ENCODE data around the gene BRINP2.

BRINP2 gene

GRCh38 chr1:177171536-177172123 is 872 bp downstream of the BRINP2 start:
- no peak for DNase-seq

GRCh38 chr1:177172272-177172671 is 1.5 kb downstream of the BRINP2 start:
- no peak for DNase-seq

DNA sequence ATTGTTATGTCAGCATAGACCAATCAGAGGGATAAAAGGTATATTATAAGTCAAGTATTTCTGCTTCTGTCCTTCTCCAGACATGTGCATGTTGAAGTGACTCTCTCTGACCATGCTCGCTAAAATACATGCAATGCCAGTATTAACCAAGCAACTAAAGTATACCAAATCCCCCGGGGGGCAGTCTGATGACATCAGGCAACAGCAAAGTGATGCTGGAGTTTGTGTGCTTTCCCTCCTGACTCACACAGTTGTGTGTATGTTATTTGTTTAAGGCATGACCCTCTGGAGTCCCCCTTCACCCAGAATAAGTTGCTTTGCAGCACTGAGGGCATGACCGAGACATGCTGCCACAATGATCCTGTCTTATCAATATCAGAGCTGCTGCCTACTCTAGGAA is 2.1 kb downstream of the BRINP2 start:
- DNase-seq, result no peak

DNA sequence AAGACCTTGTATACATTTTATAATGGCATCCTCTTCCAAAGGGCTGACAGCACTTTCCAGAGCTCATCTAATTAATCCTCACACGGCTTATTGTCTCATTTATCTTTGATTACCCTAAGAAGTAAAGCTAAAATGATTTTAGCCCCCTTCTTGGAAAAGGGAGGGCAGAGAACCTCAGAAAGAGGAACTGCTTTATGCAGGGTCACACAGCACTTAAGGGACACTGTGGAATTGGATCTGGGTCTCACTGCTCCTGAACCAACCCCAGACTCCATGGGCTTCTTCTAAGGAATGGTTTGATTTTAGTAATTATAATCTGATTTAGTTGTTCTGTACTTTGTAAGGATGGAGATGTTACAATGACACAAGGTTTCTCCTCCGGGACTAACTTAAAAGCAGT is 3.2 kb downstream of the BRINP2 start:
- no peak for DNase-seq

- no peak for DNase-seq
Observed at GRCh38 chr1:177174921-177175634, 4.3 kb downstream of the BRINP2 start.

DNA sequence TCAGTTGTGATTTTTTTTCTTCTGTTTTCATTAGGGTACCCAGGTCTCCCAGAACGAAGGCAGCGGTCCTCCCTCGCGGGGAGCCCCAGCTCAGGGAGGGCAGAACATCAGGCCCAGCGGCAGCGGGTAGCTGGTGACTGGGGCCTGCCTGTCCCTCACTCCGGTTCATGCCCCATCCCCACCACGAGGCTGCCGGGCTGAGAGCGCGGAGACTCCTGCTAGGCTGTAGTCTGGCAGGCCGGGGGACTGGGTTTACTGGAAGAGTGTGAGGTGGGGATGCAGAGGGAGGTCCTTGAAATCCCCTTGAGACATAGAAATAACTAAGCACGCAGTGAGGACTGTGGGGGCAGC is 10.5 kb downstream of the BRINP2 start:
- DNase-seq, result no peak

DNA sequence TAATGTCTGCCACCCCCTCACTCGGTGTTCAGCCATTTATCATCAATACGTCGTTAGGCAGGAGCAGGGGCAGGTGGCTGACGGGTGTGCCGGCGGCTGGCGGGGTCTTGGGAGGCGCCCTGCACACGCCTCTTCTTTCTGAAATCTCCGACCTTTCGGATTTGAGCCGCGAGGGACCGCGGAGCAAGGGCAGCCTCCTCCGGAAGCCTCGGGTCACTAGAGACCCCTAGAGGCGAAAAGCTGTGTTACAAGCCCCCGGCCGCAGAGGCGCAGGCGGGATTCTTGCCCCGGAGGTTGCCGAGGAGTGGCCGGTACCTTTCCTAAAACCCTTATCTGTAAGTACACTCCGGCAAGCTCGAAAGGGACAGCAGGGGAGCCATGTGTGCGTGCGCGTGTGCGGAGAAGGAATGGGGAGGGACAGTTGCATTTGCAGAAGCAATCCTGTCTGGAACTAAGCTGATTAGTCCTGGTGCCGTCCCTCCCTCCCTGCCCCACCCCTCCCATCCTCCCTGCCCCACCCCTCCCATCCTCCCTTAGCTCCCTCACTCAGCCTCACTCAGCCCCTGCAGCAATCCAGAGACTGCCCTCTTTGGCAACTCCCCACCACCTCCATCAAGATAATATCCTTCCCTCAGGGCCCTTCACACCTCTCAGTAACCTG is 11.0 kb downstream of the BRINP2 start:
- DNase-seq, result no peak

DNA sequence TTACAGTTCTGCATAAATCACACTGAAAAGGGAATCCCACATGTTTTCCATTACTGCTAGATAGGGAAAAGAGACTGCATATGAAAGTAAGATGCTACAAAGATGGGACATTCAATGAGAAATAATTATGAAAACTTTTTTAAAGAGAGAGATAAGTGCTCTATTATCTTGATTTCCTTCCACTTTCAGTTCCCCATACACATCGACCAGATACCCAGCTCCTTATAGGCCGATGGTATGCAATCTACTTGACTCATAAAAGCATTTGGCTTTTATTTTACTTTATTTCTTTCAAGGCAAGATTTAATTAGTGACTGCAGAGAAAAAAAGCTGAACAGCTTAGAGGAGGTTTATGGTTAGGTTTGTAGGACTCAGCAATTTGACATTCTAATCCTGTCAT is 13.1 kb downstream of the BRINP2 start:
- no peak for DNase-seq

GRCh38 chr1:177185209-177185608 is 14.5 kb downstream of the BRINP2 start:
- no peak for DNase-seq

DNA sequence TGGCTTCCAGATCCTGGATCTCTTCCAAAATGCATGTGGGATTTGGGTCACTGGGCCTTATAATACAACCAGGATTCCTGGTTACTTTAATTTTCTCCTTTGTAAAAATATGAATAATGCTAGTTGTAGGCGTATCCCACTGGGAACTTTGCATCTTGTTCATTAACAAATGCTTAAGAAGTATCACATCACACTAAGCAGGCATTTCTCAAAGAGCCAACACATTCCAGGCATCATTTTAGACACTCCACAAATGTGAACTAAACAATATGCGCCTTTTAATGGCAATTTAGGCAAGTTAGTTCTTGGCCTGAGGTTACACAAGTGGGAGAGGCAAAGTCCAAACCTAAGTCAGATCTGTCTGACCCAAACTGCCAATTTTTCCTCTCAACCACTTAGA is 15.9 kb downstream of the BRINP2 start:
- DNase-seq, result no peak

DNA sequence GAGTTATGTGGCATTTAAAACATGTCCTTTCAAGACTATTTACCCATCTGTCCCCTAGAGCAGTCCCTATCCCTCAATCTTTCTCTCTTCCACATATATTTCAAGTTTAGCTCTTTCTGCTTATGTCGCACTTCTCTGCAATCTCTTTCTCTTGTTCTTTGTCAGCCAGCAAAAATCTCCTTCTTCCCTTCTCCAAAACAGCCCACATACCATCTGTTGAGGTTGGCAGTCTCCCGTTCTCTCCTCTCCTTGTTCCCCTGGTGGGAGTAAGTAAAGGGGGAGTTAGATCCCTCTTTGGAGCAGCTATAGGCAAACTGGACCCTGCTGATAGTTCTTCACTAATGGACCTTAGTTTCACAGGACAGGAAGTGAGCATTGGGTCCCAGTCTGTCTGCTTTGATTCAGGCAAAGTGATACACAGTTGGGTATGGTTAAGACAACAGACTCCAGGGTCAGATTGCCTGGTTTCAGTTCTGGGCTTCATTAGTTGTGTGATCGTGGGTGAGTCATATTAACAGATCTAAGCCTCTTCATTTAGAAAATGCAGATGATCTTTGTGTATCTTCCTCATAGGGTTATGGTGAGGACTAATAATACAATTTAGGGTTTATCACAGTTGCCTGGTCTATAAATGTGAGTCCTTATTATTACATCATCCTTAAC is 19.7 kb downstream of the BRINP2 start:
- no peak for DNase-seq

DNA sequence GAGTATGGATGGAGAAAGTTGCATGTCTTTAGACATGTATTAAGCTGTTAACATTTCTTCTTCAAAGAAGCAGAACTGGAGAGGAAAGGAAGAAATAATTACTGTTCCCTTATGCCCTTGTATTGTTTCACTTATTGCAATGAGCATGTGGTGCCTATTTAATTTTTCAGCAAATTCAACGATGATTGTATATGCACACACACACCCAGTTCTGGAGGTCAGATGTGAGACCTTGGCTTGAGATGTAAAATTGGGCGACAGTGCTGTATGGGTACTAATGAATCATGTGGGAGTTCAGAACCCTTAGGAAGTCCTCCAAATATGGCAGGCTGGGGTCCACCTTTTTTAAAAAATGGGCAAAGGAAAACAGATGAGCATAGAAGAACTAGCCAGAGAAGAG is 27.5 kb downstream of the BRINP2 start:
- no peak for DNase-seq

DNA sequence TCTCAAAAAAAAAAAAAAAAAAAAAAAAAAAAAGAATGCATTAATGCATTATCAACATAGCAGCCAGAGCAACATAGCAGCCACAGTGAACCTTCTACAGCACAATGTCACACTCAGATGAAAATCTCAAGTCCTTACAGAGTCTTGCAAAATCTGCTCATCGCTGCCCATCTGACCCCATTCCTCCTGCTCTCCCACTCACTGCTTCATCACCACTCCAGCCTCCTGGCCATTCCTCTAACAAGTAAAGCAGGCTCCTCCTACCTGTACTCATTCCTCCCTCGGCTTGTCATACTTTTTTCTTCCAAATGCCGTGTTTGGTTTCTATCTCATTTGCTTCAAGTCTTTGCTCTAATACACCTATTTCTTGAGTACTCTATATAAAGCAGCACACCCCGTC is 29.5 kb downstream of the BRINP2 start:
- no peak for DNase-seq

- no peak for DNase-seq
Observed at GRCh38 chr1:177206831-177207355, 36.1 kb downstream of the BRINP2 start.

GRCh38 chr1:177208920-177209319 is 38.2 kb downstream of the BRINP2 start:
- DNase-seq, result no peak

- no peak for DNase-seq
Observed at GRCh38 chr1:177209357-177209756, 38.6 kb downstream of the BRINP2 start.

DNA sequence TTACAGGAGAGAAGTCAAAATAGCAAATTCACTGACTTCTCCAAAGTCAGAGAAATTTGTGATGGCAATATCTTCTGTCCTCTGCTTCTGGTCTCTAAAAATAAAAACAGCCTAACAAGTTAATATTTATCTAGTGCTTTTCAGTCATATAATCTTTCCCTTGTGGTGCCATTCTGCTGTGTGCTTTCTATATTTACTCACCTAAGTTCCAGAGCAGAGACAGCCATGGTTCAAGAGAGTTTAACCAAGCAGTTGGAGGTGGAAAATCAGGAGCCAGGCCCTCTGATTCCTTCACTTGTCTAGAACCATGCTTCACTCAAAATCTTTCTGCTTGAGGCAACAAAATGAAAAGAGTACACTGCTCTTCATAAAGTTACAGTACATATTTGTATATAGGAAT is 39.3 kb downstream of the BRINP2 start:
- DNase-seq, result no peak

DNA sequence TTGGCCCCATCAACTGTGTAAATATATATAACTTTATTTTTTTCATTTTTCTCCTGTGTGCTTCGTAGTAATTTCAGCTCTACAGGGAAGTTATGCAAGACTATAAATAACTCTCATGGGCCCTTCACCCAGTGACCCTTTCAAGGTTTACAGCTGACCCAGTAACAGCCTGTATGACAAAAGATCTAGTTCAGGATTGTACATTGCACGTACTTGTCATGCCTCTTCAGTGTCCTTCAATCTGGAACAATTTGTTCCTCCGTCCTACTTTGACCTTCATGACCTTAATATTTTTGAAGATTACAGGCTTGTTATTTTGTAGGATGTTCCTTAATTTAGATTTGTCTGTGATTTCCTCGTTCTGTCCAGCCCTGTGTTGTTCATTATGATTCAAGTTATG is 40.5 kb downstream of the BRINP2 start:
- DNase-seq, result no peak

DNA sequence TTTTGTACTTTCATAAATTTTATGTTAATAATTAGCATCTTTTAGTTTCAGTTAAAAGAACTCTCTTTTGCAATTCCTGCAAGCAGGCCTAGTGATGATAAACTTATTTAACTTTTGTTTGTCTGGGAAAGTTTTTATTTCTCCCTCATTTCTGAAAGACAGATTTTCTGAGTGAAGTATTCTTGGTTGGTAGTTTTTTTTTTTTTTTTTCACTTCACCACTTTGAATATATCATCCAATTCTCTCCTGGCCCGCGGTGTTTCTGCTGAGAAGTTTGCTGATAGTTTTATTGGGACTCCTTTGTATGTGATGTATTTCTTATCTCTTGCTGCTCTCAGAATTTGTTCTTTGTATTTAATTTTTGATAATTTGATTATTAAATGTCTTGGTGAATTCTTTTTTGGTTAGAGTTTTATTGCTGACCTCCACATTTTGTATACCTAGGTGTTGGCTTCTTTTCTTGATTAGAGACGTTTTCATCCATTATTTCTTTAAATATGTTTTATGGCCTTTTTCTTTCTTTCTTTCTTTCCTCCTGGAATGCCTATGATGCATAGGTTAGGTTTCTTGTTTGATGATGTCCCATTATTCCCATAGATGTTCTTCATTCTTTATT is 45.9 kb downstream of the BRINP2 start:
- DNase-seq, result no peak

DNA sequence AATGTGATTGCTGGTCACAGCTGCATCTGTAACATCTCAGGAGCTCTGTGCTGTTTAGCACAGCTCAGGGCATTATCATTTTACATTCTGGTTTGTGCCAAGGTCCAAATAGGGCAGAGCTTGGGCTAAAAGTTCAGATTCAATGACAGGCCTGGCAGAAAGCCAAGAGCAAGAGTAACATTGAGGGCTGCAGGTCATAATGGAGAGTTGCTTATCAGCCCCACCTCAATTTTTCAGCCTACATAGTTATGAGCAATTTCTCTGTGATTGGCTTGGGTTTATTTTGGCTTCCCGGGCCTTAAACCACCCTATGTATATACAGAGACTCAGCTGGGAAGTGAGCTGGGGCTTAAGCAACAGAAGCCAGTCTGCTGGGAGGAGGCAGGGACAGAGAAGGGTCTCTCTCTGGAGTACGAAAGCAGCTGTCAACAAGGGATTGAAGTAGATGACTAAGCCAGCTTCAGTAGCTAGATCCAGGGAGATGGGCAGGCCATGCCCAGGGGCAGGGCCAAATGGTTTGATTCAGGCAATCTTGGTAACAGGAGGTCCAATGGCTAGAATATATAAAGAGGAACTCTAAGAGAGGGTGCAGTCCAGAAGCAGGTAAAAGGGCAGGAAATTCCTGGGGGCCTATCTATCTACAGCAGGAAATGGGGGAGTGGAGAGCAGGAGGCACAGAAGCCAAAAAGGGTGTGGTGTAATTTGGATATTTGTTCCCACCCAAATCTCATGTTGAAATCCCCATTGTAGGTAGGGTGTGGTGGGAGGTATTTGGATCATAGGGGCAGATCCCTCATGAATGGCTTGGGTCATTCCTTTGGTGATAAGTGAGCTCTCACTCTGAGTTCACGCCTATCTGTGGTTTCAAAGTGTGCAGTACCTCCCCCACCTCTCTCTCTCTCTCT is 49.0 kb downstream of the BRINP2 start:
- no peak for DNase-seq

DNA sequence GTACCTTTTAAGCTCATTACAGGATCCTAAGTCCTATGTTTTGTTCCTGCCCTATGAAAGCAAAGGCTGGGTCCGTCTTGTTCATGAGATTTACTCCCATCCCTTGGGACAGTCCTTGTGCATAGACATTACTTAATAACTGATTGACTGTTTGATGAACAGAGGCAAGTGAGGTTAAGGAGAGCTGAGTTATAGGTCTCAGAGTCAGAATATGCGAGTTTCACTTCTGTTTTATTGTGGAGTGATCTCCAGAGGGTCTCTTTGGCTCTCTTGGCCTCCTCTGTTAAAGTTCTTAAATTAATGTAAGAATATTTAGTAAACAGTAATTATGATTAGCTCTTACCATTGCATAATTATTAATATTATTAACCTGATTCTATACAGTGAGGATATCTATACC is 52.6 kb downstream of the BRINP2 start:
- DNase-seq, result no peak

GRCh38 chr1:177227978-177228692 is 57.4 kb downstream of the BRINP2 start:
- no peak for DNase-seq

Measured in bone marrow (tissue), 2 donors.